H1 (cell line): ENCODE measurements around the gene RICTOR. TPM values are rescaled to one million over a fixed set of nuclear protein-coding genes. Genes with fewer than 3 reads are reported as not detected.

ENCODE experiments used
- BCL11A ChIP-seq, 2 experiments: IDR thresholded peaks; one replicate each; pipeline ENCODE4 v1.6.1; 2011; ENCODE audit warnings: low read depth in 2 of 2, low read length in 2 of 2, mild to moderate bottlenecking in 2 of 2
- CBX5 ChIP-seq: fragments of 300-800, 300-1000 bp; sonication (generic); IDR thresholded peaks from 2 replicates; pipeline ENCODE4 v1.7.1; 2016; ENCODE audit warnings: antibody characterized with exemption, low read length, low read depth
- CHD7 ChIP-seq: fragments of 300-600 bp; sonication (generic); IDR thresholded peaks from 2 replicates; pipeline ENCODE4 v1.7.1; 2012; ENCODE audit warnings: low read length, moderate library complexity, mild to moderate bottlenecking, inconsistent platforms; ENCODE audit not compliant: insufficient replicate concordance
- EZH2 ChIP-seq: fragments of 200-600 bp; sonication (generic); IDR thresholded peaks from 2 replicates; pipeline ENCODE4 v1.7.1; 2012; ENCODE audit warnings: low read depth, mild to moderate bottlenecking, moderate library complexity, low read length, inconsistent platforms; ENCODE audit not compliant: severe bottlenecking
- GTF2F1 ChIP-seq: IDR thresholded peaks from 2 replicates; pipeline ENCODE4 v1.6.1; 2012; ENCODE audit warnings: low read depth, low read length, improper control_type of control experiment, borderline replicate concordance
- POLR2AphosphoS5 ChIP-seq: IDR thresholded peaks from 2 replicates; pipeline ENCODE4 v1.6.1; 2011; ENCODE audit warnings: low read depth, low read length
- polyA plus RNA-seq, 7 experiments: library from polyadenylated mRNA; depleted of rRNA in 3 of 7; stranded (reverse) in 5 of 7; unstranded in 2 of 7; fragments of >200 nt in 5 of 7; fragments of 200-250 nt in 2 of 7; gene quantifications; 1 replicate in 5 of 7; 2 replicates in 1 of 7; 4 replicates in 1 of 7; pipeline versions ENCODE4 v1.2.1 to v1.2.3, GENCODE V29; 2011 to 2013; ENCODE audit warnings: missing spikeins in 2 of 7, mixed read lengths in 2 of 7
- total RNA-seq: library from RNA; stranded (reverse); fragmentation: NEBNext Ultra II Directional; extraction: Animal tissue kit (Norgen Biotek cat#: 25700); gene quantifications from 2 replicates; pipeline ENCODE4 v1.2.1, GENCODE V29; 2021

The RICTOR gene
- total and polyA plus RNA-seq, 2 of the 8 experiments (the other 6 are each of a cell fraction or from before 2014, with no cell fraction given) = 4.3 to 26.6 TPM

GRCh38 chr5:39115644-39116343, 41.6 kb upstream of the RICTOR start (continued):
- no peak for TF ChIP-seq CHD7
- no peak for TF ChIP-seq EZH2
- no peak for TF ChIP-seq BCL11A (IDR thresholded peaks at IDR 0.05; ENCODE audit: low read depth in 2 of 2, low read length in 2 of 2)
- no peak for TF ChIP-seq POLR2AphosphoS5
- TF ChIP-seq CBX5 = no peak
- no peak for TF ChIP-seq GTF2F1
